Esophagus squamous epithelium (tissue), 4 donors: Measurements from ENCODE around the gene SCN8A.

Source experiments
- POLR2A ChIP-seq, 4 donors: fragments of 450-650 bp; IDR thresholded peaks; one replicate each; pipeline ENCODE4 v1.6.1; 2017; ENCODE audit warnings: antibody characterized with exemption in 4 of 4, mild to moderate bottlenecking in 4 of 4, moderate library complexity in 3 of 4
- TF ChIP-seq, protein P1 (sequence below), 6 experiments: fragments of 450-650 bp in 4 of 6; fragments of 200-600 bp in 2 of 6; sonication (generic) in 2 of 6; IDR thresholded peaks; one replicate each; pipeline ENCODE4 v1.5.1; 2016 to 2019; ENCODE audit warnings: antibody characterized with exemption in 6 of 6, mild to moderate bottlenecking in 4 of 6, moderate library complexity in 4 of 6

DNA sequence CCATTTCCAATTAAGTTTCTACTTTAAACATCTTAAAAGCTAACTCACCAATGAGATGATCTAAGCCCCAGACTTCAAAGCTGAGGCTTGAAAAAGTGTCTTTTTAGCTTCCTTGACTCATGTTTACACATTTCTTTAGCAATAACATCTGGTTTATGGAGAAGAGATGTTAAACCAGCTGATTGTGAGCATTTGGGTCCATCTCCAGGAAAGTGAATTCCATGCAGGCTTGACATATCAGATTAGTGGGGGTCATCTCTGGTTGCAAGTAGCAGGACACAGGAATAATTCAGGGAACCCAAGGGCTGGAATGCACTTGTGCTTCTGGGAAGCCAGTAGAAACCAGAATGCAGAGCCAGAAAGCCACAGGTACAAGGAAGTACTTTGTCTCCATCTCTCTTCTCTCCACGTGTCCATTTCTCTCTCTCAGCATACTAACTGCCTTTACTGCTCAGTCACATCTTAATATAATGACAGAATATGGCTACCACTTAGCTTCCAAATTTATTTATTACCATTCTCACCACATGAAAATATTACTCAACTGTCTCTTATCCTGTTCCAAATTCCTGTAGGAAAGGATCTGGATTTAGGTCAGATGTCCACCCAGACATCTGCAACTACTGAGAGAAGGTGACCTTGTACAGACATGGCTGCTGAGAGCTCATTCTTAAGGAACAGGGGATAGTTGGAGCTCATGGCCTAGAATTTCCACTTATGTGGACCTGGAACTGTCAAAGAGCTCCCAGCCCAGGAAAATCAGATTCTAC is 104.4 kb downstream of the SCN8A start:
- no peak for TF ChIP-seq POLR2A (IDR thresholded peaks at IDR 0.05)
- TF ChIP-seq, protein P1, sequence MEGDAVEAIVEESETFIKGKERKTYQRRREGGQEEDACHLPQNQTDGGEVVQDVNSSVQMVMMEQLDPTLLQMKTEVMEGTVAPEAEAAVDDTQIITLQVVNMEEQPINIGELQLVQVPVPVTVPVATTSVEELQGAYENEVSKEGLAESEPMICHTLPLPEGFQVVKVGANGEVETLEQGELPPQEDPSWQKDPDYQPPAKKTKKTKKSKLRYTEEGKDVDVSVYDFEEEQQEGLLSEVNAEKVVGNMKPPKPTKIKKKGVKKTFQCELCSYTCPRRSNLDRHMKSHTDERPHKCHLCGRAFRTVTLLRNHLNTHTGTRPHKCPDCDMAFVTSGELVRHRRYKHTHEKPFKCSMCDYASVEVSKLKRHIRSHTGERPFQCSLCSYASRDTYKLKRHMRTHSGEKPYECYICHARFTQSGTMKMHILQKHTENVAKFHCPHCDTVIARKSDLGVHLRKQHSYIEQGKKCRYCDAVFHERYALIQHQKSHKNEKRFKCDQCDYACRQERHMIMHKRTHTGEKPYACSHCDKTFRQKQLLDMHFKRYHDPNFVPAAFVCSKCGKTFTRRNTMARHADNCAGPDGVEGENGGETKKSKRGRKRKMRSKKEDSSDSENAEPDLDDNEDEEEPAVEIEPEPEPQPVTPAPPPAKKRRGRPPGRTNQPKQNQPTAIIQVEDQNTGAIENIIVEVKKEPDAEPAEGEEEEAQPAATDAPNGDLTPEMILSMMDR (IDR thresholded peaks at IDR 0.05) = no peak
